NCI-H1105 (cell line): Measurements from ENCODE around the gene ART3.

ENCODE experiments used
- DNase-seq: peaks from one replicate; lab custom pipeline; 2025; lab: John Stamatoyannopoulos, UW

Gene ART3

GRCh38 chr4:76067652-76068286 is 6.7 kb upstream of the ART3 start:
- DNase-seq, result peak; percentile 12

GRCh38 chr4:76072760-76073159 is 1.7 kb upstream of the ART3 start:
- DNase-seq, result no peak

GRCh38 chr4:76074993-76075600 is 588 bp downstream of the ART3 start:
- no peak for DNase-seq

- no peak for DNase-seq
These were observed 3.6 kb downstream of the ART3 start for GRCh38 chr4:76078033-76078613.

- DNase-seq, result no peak
These were observed 9.0 kb downstream of the ART3 start for GRCh38 chr4:76083386-76083988.

GRCh38 chr4:76084542-76084941 is 10.0 kb downstream of the ART3 start:
- DNase-seq, result no peak

GRCh38 chr4:76087007-76087769 is 12.7 kb downstream of the ART3 start:
- peak; percentile 1 for DNase-seq

GRCh38 chr4:76088719-76089118 is 14.2 kb downstream of the ART3 start:
- DNase-seq, result no peak

GRCh38 chr4:76090241-76090691 is 15.8 kb downstream of the ART3 start:
- no peak for DNase-seq

GRCh38 chr4:76091052-76091451 is 16.5 kb downstream of the ART3 start:
- DNase-seq, result no peak

- no peak for DNase-seq
These were observed 21.1 kb downstream of the ART3 start for GRCh38 chr4:76095568-76095967.

GRCh38 chr4:76096076-76096475 is 21.6 kb downstream of the ART3 start:
- DNase-seq, result no peak

GRCh38 chr4:76105652-76106051 is 31.1 kb downstream of the ART3 start:
- no peak for DNase-seq

- no peak for DNase-seq
These were observed 31.9 kb downstream of the ART3 start for GRCh38 chr4:76106442-76106841.

- no peak for DNase-seq
These were observed 34.1 kb downstream of the ART3 start for GRCh38 chr4:76108467-76109181.

GRCh38 chr4:76116821-76117220 is 42.3 kb downstream of the ART3 start:
- no peak for DNase-seq

GRCh38 chr4:76117536-76117935 is 43.0 kb downstream of the ART3 start:
- DNase-seq, result no peak

GRCh38 chr4:76120199-76120598 is 45.7 kb downstream of the ART3 start:
- DNase-seq, result no peak

GRCh38 chr4:76125816-76126215 is 51.3 kb downstream of the ART3 start:
- no peak for DNase-seq

GRCh38 chr4:76127754-76128153 is 53.2 kb downstream of the ART3 start:
- DNase-seq, result no peak

- no peak for DNase-seq
These were observed 66.7 kb downstream of the ART3 start for GRCh38 chr4:76141241-76141640.

- no peak for DNase-seq
These were observed 70.0 kb downstream of the ART3 start for GRCh38 chr4:76144546-76144945.
